Stimulated activated CD8-positive, alpha-beta memory T cell treated with anti-CD3 and anti-CD28 coated beads, Interleukin-15, amount 100 ng/mL, for 1 hour (primary cell): ENCODE results near the gene GALNT18.

Experiments used
- DNase-seq: peaks from one replicate; pipeline ENCODE4 v3.0.0-alpha.2; 2020; ENCODE audit warnings: low read depth

Gene GALNT18

DNA sequence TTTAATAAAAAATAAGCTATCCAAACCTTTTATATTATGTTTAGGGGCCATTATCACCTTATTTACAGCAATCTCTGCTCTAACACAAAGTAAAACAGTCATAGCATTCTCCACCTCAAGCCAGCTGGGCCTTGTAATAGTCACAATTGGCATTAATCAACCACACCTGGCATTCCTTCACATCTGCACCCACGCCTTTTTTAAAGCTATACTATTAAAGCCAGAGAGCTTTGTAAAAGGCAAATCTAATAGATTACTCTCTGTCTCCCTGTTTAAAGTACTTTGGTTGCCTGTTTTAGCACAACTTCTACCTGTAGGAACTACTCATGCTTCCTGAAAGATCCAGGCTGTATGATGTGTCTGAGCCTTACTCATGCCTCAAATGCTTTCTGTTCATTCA is 381.8 kb downstream of the GALNT18 start:
- no peak for DNase-seq

DNA sequence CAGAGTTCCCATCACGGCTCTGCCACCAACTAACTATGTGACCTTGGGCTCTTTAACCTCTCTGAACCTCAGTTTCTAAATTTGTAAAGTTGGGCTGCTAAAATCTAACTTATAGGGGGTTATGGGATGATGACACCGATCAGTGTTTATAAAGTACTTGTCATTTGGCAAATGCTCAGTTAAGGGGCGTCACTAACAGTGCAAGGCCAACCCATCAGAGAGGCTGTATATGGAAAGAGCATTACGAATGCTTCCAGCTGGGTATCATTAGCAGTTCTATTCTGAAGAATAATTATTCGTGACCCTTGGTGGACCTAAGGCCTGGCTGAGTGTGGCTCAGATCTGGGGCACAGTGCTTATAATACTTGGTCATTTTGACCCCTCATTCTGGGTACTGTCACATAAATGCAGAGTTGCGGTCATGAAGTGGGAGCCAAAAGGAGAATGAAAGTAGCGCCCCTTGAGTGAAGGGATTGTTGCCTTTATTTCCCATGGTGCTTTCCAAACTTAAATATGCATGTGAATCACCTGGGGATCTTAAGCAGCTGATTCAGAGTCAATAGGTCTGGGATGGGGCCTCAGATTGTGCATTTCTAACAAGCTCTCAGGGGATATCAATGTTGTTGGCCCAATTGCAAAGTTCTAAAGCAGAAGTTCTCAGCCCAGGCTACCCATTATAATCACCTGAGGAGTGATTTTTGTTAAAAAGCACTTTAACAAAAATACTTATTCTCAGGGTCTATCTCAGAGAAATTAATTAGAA is 384.6 kb downstream of the GALNT18 start:
- DNase-seq = no peak

- DNase-seq = no peak
Observed at GRCh38 chr11:11236498-11237059, 385.2 kb downstream of the GALNT18 start.

GRCh38 chr11:11231763-11232162 is 390.0 kb downstream of the GALNT18 start:
- DNase-seq = no peak

- DNase-seq = no peak
Observed at GRCh38 chr11:11230802-11231562, 390.8 kb downstream of the GALNT18 start.

DNA sequence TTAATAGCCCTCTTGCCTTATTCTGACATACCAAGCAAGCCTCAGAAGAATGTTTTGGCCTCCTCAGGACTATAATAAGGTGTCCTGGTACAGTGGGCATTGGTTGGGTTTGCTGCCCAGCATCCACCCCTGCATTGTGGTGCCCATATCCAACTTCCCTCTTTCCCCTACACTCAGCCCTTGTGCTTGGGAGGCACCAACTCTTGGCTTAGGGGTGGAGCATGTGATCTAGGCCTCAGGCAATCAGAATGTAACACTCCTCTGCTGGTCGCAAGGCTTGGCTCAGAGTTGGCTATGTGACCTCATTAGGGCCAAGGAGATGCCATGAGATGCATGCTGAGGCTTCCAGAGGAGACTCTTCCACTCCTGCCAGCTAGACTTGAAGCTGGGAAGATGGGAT is 391.7 kb downstream of the GALNT18 start:
- no peak for DNase-seq

DNA sequence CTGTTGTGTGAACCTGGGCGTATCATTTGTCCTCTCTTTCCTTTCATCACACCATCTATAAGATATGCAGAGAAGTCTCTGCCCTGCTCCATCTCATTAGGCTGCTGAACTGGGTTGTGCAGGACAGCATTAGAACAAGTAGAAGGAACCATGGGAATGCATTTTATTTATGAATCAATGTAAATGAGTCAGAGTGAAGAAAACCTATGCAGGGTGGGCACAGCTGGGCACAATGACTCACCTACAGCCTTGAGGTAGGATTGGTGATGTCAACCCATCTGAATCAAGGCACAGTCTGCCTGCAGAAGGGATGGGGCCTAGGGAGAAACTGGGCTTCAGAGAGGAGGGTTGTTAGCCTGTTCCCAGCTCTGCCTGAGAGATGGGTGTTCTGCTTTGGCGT is 392.2 kb downstream of the GALNT18 start:
- no peak for DNase-seq

DNA sequence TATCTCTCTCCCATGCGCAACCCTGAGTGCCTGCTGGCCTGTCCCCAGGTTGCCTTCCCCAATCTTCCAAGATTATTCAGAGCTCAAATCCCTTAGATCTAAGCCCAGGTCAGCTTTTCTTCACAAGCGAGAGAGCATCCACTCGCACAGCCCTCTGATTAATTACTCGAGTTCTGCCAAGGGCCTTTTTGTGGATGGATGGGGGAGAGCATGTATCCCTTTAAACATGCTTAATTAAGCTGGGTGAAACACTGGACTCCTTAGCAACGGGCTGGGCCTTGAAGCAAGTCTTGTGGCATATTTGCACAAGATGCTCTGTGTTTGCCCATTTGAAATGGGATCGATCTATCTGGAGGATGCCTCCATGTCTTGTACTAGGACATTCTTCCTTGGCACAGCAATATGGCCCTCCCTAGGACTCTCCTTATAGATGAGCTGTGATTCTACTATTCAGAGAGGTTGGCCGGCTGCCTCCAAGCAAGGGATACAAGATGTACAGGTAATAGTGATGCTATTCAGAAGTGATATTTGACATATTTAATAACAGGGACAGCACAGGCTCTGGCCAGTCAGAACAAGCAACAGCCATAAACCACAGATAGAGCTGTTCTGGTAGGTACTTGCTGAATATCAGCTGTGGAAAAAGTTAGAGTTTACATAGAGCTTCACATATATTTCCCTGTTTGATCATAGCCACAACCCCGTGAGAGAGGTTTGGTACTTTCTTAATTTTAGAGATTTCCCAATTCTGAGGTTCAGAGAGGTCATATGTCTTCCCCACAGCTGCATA is 394.3 kb downstream of the GALNT18 start:
- no peak for DNase-seq
